OCI-LY7 (cell line): Measurements from ENCODE around the gene FNDC10.

Experiments
- CTCF ChIP-seq: fragments of 200-600 bp; sonication (generic); conservative IDR thresholded peaks from 2 replicates; pipeline ENCODE4 v1.5.1; 2014; ENCODE audit warnings: mild to moderate bottlenecking, antibody characterized with exemption, low read length, moderate library complexity, mixed read lengths
- EZH2phosphoT487 ChIP-seq: fragments of 200-600 bp; sonication (generic); IDR thresholded peaks from 2 replicates; pipeline ENCODE4 v1.6.1; 2018; ENCODE audit warnings: low read depth, borderline replicate concordance, mild to moderate bottlenecking, mixed run types, antibody characterized with exemption, low read length, moderate library complexity, mixed read lengths

GRCh38 chr1:1619917-1620361 is 20.0 kb upstream of the FNDC10 start:
- TF ChIP-seq CTCF (peak; percentile 71), EZH2phosphoT487 (no peak)
